Hepatocyte (in vitro differentiated cells): ENCODE data around the gene KRTAP2-1.

Source experiments
- CTCF ChIP-seq: fragments of 200-600 bp; sonication (generic); IDR thresholded peaks from 2 replicates; pipeline ENCODE4 v1.5.1; 2016; ENCODE audit warnings: antibody characterized with exemption, mild to moderate bottlenecking; ENCODE audit not compliant: poor library complexity
- EZH2 ChIP-seq: fragments of 200-600 bp; sonication (generic); IDR thresholded peaks from 2 replicates; pipeline ENCODE4 v1.6.1; 2016; ENCODE audit warnings: antibody characterized with exemption, mild to moderate bottlenecking, borderline replicate concordance

GRCh38 chr17:41073676-41074075 lies 26.6 kb upstream of the KRTAP2-1 start:
- TF ChIP-seq CTCF (no peak), EZH2 (no peak)
